Fibroblast of skin of back (primary cell): ENCODE data around the gene ITPR1.

Experiments
- DNase-seq: peaks from one replicate; pipeline ENCODE4 v3.0.0-alpha.2; 2013

ITPR1 gene

DNA sequence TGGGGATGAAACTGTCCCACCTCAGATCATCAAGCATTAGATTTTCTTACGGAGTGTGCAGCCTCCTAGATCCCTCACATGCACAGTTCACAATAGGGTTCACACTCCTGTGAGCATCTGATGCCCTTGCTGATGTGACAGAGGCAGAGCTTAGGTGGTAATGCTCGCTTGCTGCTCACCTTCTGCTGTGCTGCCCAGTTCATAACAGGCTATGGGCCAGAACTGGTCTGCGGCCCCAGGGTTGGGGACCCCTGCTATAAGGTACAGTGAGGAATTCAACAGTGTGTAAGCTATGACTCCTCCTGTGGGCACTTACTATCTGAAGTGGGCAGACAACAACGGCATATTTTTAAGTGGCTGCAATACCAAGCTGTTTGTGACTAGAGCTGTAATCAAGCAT, 298.2 kb downstream of the ITPR1 start:
- DNase-seq, result no peak

DNA sequence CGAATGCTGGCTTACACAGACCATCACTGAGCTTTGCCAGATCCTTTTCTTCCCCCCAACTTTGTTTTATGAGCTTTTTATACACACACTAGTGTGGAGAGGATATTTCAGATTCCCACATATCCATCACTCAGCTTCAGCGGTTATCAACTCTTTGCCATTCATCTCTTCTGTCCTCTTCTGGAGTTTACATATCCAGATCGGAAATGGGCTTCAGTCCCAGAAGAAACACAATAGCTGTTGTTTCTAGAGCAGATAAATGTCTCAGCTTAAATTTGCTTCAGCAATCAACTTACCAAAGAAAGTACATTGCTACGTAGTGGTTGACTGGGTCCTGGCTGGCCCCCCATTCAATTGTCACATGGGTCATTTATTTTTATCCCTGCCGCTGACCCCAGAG, 300.2 kb downstream of the ITPR1 start:
- DNase-seq, result no peak

DNA sequence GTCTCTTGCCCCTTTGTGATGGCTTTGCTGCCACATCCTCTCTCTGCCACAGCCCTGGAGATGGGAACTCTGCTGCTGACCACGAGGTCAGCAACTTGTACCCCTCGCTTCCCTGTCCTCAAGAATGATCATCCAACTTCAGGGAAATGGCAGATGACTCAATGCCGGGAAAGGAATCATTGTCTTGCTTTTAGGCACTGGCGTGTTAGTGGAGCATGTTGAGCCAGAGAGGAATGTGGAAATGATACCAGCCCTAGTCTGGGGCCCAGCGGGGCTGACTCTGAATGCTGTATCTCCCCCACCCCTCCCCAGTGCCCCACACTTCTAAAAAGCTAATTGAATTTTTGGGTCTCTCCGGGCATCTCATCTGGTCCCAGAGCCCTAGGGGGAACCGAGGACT, 301.2 kb downstream of the ITPR1 start:
- no peak for DNase-seq

DNA sequence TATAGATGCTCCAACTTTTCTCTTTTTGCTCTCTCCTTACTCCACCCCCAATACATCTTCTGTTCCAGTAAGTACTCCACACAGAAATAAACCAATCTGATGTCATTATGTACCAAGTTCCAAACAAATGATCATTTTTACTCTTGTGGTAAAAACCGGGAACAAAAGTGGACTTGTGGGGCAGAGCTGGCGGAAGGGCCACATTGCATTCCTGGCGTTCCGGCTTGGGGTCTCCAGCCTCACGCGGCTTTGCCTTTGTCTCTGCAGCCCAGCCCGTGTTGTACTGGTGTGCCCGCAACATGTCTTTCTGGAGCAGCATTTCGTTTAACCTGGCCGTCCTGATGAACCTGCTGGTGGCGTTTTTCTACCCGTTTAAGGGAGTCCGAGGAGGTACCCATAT, 301.6 kb downstream of the ITPR1 start:
- no peak for DNase-seq

DNA sequence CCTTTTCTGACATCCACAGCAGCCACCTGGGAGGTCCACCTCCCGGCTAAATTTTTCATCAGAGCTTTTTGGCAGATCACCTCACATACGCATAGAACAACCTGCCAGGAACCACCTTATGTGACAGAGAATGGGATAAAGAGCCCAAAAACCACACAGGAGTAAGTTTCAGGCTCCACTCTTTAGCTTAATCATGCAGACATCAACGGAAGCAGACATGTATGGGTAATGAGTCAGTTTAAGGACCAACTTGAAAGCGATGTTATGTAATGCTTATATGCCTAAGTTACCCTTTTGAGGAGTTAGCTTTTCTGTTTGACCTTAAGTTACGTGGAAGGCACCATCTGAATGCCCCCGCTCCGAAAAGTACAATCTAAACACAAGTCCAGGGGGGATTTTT, 302.8 kb downstream of the ITPR1 start:
- DNase-seq, result no peak

DNA sequence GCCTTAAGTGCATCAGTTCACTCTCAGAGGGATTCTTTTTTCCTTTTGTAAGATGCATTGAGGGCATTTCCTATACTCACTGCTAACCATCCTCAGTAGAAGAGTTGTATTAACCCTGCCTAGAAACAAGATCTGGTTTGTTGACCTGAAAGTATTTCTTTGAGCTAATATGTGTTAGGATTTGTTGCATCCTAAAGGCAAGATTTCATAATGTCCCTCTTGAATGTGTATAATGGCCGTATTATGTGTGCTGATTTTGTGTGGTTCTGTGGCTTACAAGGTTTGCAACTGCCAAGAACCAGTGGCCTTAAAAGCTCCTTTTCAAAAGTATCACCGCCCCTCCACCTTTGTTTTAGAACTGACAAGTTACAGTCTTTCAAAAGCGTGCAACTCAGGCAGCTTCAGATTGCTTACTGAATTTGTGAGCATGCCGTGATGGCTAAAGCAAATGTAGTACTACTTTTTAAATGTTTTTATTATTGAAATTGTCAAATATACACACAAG, 304.1 kb downstream of the ITPR1 start:
- DNase-seq, result no peak

DNA sequence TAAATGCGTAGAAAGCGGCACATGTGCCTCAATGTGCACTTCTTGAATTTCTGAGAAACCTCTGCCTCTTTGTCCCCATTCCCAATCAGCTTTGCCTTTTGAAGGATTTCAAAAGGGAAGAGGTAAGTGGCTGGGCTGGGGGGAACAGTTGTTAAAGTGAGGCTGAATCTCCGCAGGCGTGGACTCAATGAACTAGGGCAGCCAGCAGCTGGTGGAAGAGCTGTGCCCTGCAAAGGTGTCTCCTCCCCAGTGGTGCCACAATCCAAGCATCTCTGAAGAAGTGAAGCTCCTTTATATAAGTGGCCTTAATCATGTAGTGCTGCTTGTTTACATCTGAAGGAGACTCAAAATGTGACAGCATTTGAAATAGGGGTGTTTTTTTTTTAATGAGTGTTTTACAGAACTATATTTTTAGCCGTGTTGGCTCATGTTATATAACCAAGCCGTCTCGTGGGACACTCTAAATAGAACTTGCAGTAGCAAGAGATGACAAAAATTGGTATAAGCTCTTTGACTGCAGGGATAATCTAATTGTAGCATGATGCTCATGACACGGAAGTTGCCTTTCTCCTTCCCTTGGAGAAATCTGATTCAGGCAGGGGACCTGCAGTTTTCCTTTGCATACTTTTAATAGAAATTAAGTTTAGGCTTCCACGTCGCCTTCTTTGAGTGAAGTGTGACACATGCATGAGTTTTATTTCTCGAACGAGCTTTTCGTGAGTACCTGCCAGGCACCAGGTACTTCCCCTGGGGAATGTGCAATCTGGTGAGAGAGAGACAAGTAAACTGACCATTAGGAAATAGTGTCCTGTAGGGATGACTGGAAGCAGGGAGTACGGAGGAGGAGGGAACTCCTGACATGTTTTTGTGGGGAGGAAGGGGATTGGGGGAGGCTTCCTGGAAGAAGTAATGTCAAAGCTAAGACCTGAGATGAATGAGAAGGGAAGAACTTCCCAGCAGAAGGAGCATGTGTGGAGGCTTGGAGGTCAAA, 306.4 kb downstream of the ITPR1 start:
- DNase-seq, result no peak

DNA sequence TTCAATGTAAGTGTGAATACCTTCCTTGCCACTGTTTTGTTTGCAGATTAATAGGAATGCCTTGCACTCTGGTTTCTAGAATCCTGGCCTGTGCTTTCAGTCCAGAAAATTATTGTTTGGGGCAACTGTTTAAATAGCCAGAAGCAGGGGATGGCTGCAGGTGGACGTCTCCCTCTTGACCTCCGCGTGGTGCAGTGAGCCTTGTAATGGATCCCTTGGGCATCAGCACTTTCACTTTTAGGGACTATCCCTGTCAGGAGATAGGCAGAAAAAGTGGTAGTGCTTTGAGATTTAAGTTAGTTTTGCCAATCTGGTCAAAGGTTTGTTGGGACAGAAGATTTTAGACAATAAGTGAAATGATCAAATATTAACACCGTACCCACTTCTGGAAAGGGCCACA, 307.4 kb downstream of the ITPR1 start:
- DNase-seq, result no peak

DNA sequence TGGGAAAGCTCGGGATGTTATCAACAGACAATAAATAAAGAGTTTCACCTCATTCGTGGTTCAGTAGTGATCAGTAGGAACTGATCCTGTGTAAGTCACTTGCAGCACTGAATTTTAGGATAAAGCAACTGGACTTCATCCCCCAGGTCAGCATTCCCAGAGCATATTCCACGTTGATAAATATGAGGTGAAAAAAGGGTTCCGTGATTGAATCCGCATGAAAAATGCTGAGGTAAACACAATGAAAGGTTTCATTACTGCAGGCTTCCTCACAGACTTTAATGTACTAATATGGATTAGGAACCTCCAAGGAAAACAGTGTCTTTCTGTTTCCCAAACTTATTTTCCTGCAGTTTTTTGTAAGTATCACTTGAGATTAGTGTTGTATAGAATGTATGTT, 308.7 kb downstream of the ITPR1 start:
- no peak for DNase-seq

DNA sequence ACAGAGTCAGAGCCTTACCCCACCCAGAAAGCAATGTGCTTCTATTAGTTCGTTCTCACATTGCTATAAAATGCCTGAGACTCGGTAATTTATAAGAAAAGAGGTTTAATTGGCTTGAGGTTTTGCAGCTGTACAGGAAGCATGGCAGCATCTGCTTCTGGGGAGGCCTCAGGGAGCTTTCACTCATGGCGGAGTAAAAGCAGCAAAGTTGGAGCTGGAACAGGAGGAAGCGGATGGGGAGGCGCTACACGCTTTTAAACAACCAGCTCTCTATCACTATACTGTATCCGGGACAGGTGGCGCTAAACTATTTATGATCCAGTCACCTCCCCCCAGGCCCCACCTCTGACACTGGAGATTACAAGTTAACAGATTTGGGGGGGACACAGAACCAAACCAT, 309.8 kb downstream of the ITPR1 start:
- no peak for DNase-seq

DNA sequence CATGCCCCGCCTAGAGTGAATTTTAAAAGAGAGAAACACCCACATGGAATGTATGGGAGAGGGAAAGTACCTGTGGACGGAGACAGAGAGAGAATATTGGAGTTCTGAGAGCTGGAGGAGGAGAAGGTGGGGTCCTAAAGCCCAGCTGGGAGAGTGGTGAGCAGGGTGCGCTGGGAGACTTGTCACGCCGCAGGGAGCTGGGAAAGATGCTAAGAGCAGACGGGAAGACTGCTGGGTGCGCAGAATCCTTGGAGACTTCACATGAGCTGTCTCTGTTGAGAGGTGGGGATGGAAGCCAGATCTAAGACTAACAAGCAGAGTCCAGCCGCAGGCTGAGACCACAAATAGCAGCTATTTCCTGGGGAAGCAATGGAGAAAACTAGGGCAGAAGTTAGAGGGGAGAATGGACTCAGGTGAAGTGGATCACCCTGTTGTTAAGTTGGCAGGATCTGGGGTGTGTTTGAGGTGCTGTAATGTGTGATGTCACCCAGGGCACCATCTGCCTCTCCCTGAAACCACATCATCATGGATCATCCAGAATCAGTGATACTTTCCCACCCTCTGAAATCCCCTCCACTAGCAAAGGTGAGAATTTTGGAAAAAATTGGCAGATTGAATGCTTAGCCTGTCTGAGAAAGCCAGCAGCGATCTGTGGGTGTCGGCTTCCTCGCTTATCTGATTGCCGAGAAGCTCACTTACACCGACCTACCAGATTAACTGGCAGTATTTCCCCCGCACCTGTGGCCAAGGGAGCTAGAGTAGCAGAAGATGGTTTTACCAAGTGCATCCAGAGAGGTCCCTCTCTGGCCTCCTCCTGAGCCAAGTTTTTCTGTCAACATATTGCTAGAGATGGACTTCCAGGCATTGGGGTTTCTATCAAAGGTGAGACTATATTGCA, 311.3 kb downstream of the ITPR1 start:
- DNase-seq, result no peak

DNA sequence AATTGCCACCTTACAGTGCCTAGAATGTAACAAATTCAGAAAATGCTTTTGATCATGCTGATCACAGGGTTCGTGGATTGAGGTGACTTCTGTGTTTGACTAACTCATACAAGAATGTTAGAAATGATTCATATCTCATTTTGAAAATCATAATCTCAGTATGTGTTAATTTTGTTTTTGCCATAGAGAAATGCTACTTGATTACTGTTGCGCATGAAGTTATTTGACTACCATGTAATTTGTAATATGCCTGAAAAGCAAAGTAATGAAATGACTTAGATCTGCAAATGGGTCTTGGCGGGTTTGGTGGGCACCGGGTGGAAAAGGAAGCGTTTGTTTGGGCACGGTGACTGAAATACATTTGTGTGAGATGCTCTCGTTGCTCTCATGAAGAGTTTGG, 312.5 kb downstream of the ITPR1 start:
- no peak for DNase-seq

DNA sequence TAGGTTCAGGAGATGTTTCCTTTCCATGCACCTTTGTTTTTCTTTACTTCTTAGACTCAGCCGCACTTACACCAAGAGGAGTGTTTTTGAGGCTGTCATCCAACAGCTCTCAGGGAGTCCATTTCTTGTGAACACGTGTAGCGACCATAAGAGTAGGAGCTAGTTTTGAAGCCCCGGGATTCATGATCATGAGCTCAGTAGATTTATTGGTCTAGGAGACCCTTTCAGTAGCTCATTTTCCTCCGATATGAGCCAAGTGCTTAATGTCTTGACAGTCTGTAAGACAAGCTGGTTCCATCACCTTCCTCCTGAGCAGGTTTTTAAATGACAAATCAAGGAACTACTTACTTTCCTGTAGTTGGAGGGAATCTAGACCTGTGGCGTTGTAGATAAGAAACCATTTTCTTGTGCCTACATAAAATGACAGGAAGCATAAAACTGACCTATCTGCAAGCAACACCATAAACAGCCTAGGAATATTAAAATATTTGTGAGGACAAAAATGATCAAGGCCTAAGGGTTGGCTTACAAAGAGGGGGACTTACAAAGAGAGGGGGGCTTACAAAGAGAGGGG, 313.5 kb downstream of the ITPR1 start:
- DNase-seq, result no peak

DNA sequence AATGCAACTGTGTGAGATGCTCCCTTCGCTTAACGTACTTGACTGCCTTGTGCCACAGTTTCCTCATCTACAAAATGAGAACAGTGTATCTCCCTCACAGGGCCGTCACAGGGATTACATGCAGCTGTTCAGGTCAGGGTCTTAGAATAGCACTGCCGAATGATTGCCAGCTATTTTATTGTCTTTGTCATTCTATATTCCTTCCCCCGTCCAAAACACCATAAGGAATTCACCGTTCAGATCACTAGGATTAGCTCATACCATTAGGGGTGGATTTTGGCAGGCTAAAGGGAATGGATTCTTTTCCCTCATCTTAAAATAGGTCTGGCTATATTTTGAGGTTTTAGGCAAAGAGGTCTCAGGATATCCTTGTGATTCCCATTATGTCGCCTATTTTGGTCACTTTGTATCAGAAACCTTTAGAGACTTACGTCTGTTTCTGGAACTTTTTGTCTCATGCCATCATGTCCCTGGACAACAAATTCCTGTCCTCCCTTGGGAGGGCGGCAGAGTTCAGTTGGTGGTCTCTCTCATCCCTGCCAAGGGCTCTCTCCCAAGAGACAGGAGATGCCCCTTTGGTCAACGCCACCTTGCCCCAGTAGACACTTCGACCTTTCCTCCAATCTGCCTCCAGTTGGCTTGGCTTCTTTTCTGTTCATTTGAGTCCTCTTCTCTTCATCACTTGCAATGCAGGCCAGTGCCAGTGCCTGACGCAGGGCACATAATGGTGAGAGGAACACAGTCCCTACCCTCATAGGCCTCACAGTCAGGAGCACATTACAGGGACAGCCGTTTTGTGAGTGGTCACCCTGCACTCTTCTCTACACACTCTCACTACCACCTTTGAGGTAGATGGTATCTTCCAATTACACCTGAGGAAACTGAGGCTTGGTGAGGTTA, 314.5 kb downstream of the ITPR1 start:
- no peak for DNase-seq

DNA sequence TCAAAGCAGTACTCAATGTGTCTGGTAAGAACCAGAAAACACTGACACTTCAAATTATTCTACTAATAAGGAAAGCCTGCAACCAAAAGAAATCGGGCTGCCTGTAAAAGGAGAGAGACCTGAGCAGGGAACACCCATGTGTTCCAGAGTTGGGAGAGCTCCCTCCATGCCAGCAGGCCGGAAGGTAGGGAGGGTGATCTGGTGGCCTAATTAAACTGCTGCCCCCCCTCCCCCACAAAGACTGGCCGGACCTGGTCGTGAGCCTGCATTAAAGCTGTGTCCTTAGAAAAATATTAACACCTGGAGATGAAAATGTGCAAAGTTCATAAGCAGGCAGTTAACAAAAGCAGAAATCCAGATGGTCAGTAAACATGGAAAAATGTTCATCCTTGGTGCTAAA, 315.5 kb downstream of the ITPR1 start:
- DNase-seq, result no peak

DNA sequence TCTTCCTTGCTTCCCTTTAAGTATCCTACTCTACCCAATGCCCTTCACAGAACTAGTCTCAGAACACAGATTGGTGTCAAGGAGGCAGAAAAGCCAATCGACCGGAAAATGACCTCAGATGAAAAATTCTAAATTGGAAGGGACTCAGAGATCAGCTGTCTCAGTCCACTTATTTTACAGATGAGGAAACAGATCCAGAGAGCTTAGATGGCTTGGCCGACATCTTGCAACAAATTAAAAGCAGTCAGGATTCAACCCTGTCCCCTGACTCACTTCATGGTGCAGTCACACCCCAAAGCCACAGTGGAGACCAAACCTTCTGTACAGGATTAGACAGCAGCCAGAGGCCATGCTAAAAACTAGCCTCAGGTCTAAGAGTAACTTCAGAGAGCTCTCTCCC, 316.8 kb downstream of the ITPR1 start:
- no peak for DNase-seq

DNA sequence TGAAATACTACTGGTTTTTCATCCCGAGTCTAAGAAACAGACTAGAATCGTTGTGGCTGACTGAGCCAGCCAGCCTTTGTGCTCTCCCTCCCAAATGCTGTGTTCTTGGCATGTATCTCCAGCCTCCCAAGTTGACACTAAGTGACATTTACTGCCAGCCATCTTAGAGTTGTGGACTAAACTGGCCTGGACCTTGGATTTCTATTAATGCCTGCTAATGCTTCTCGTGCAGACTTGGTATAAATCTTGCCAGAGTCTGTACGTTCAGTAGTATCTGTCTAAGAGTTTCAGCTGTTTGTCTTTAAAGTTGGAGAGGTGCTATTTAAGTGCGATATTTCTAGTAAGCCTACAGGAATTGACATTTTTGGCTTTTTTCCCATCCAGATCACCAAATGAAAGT, 319.4 kb downstream of the ITPR1 start:
- DNase-seq, result no peak

DNA sequence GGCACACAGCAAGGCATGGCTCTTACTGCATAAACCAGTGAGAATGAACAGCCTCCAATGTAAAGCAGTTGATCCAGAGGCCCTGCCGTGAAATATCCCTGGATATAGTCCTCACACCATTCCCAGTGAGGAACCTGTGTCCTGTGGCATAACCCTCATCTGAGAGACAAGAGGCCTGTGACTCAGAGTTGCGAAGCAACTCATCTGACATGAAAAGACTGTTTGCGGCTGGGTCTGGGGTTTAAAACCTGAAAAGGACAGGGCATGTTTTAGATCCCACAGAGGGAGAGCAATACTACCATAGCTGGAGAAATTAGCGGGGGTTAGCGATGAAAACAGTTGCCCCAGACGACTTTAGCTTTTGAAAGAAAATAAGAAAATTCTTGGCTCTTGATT, 320.8 kb downstream of the ITPR1 start:
- DNase-seq, result no peak

DNA sequence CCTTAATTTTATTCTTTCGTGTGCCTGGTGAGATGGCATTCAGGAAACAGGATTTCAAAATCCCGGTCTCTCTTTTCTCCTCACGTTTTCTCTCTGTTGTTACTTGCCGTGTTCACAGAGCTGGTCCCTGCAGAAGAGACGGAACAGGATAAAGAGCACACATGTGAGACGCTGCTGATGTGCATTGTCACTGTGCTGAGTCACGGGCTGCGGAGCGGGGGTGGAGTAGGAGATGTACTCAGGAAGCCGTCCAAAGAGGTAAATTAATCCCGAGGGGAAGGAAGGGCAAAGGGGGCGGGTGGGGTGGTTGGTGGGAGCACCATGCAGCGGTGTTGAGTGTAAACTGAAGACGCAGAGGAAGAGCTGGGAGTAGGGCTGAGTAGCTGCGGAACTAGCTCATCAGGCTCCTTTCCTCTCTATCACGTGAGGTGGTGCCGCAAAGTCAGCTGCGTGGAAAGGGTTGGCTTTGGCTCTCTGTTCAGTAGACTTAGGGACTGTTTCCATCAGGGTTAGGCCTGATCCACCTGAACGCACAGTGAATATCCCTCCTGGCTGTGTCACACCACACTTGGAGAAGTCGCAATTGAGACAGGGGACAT, 321.3 kb downstream of the ITPR1 start:
- DNase-seq, result no peak

DNA sequence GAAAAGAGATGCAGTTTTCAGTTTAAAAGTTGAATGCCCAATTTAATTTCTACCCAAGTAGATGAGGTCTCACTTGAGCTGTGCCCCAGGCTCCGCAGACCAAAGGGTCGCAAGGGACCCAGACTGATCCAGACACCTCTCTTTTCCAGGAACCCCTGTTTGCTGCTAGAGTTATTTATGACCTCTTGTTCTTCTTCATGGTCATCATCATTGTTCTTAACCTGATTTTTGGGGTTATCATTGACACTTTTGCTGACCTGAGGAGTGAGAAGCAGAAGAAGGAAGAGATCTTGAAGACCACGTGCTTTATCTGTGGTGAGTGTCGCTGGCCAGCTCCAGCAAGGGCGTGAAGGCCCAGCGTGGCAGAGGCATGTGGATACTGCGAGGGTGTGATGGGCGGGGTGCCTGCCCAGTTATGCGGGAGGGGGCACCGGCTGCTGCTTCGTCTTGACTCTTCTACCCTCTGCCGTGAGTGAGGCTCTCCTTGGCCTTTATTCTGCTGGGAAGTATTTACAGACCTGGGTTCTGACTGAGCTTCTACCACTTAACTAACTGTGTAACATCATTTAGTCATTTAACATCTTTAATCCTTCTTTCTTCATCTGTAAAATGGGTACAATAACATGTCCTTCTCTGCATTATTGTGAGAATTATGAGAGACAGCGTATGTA, 321.9 kb downstream of the ITPR1 start:
- DNase-seq, result no peak

DNA sequence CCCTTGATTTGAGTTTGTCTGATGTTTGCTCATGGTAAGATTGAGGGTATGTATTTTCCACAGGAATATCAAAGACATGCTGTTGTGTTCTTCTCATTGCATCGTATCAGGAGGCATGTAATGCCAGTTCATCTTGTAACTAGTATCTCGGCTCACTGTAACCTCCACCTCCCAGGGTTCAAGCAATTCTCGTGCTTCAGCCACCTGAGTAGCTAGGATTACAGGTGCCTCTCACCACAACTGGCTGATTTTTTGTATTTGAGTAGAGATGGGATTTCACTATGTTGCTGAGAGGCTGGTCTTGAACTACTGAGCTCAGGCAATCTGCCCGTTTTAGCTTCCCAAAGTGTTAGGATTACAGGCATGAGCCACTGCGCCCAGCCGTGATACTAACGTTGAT, 323.2 kb downstream of the ITPR1 start:
- DNase-seq, result no peak
